GM18511 (cell line): ENCODE measurements around the gene SMG1.

Experiments used
- ATAC-seq: cut with Tn5 transposase; IDR thresholded peaks from one replicate; pipeline ENCODE4 v1.9.1; 2021; ENCODE audit warnings: mild to moderate bottlenecking, moderate library complexity; ENCODE audit not compliant: unreplicated experiment

SMG1 gene

GRCh38 chr16:18855196-18855595 is 71.0 kb downstream of the SMG1 start:
- no peak for ATAC-seq

- no peak for ATAC-seq
Observed at GRCh38 chr16:18853694-18854093, 72.5 kb downstream of the SMG1 start.

GRCh38 chr16:18852647-18853046 is 73.6 kb downstream of the SMG1 start:
- no peak for ATAC-seq

GRCh38 chr16:18846416-18846815 is 79.8 kb downstream of the SMG1 start:
- no peak for ATAC-seq

GRCh38 chr16:18842565-18842964 is 83.6 kb downstream of the SMG1 start:
- ATAC-seq: no peak

GRCh38 chr16:18841833-18842525 is 84.2 kb downstream of the SMG1 start:
- no peak for ATAC-seq

GRCh38 chr16:18839555-18839954 is 86.7 kb downstream of the SMG1 start:
- ATAC-seq: no peak

GRCh38 chr16:18836702-18837101 is 89.5 kb downstream of the SMG1 start:
- no peak for ATAC-seq

GRCh38 chr16:18834864-18835263 is 91.3 kb downstream of the SMG1 start:
- ATAC-seq: no peak

GRCh38 chr16:18833707-18834505 is 92.3 kb downstream of the SMG1 start:
- ATAC-seq: no peak

GRCh38 chr16:18832613-18833012 is 93.6 kb downstream of the SMG1 start:
- ATAC-seq: no peak

GRCh38 chr16:18832006-18832405 is 94.2 kb downstream of the SMG1 start:
- no peak for ATAC-seq

GRCh38 chr16:18829251-18829650 is 97.0 kb downstream of the SMG1 start:
- ATAC-seq: no peak

GRCh38 chr16:18827890-18828289 is 98.3 kb downstream of the SMG1 start:
- ATAC-seq: no peak

- no peak for ATAC-seq
Observed at GRCh38 chr16:18816286-18816685, 109.9 kb downstream of the SMG1 start.

- no peak for ATAC-seq
Observed at GRCh38 chr16:18811925-18812324, 114.3 kb downstream of the SMG1 start.

- ATAC-seq: no peak
Observed at GRCh38 chr16:18809165-18809564, 117.0 kb downstream of the SMG1 start.

- no peak for ATAC-seq
Observed at GRCh38 chr16:18805257-18805773, 120.9 kb downstream of the SMG1 start.

GRCh38 chr16:18804540-18804939 is 121.7 kb downstream of the SMG1 start:
- ATAC-seq: no peak

- ATAC-seq: no peak
Observed at GRCh38 chr16:18803569-18804462, 122.4 kb downstream of the SMG1 start.

GRCh38 chr16:18802767-18803343 is 123.4 kb downstream of the SMG1 start:
- no peak for ATAC-seq
